HUES48 (cell line): Measurements from ENCODE around the gene ACTA2.

Experiments
- H3K27ac ChIP-seq: one replicate; pipeline ENCODE4 v1.7.0; 2013; ENCODE audit warnings: low read depth, low read length, inconsistent platforms
- H3K27me3 ChIP-seq: 2 replicates; pipeline ENCODE4 v1.6.1; 2013; ENCODE audit warnings: mild to moderate bottlenecking, low read length; ENCODE audit not compliant: control insufficient read depth, insufficient read depth
- H3K36me3 ChIP-seq: 2 replicates; pipeline ENCODE4 v1.6.1; 2013; ENCODE audit warnings: low read length; ENCODE audit not compliant: control insufficient read depth, insufficient read depth
- H3K4me1 ChIP-seq: 2 replicates; pipeline ENCODE4 v1.6.1; 2013; ENCODE audit warnings: mild to moderate bottlenecking, low read length; ENCODE audit not compliant: control insufficient read depth, insufficient read depth
- H3K4me3 ChIP-seq: 2 replicates; pipeline ENCODE4 v1.5.1; 2013; ENCODE audit warnings: mild to moderate bottlenecking, low read depth, low read length
- H3K9ac ChIP-seq: 2 replicates; pipeline ENCODE4 v1.6.1; 2013; ENCODE audit warnings: mild to moderate bottlenecking, low read depth, low read length, moderate library complexity
- H3K9me3 ChIP-seq: 2 replicates; pipeline ENCODE4 v1.6.1; 2013; ENCODE audit warnings: low read length; ENCODE audit not compliant: control insufficient read depth, insufficient read depth

ACTA2 gene

DNA sequence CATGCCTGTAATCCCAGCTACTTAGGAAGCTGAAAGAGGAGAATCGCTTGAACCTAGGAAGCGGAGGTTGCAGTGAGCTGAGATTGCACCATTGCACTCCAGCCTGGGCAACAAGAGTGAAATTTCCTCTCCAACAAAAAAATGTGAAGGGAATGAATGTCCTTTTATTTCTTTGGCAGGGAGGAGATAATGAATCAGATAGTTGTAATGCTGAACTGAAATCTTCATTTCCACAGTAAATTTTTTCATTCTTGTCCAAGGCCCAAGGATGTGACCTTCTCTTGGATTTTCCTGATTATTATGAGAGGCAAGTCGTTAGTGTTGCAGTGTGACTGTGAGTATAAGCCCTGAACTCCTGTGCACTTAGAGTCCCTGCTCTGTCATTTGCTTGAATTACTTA is 59.0 kb downstream of the ACTA2 start:
- no peaks in the 10 kb centered on the region for H3K27me3 ChIP-seq
- no peak overlapping the region for H3K27ac ChIP-seq
- H3K4me3 ChIP-seq: no peak overlapping the region
- H3K36me3 ChIP-seq: no peaks in the 10 kb centered on the region
- H3K9ac ChIP-seq: no peak overlapping the region
- H3K4me1 ChIP-seq: peaks cover 19% of the 10 kb centered on the region
- no peaks in the 10 kb centered on the region for H3K9me3 ChIP-seq

DNA sequence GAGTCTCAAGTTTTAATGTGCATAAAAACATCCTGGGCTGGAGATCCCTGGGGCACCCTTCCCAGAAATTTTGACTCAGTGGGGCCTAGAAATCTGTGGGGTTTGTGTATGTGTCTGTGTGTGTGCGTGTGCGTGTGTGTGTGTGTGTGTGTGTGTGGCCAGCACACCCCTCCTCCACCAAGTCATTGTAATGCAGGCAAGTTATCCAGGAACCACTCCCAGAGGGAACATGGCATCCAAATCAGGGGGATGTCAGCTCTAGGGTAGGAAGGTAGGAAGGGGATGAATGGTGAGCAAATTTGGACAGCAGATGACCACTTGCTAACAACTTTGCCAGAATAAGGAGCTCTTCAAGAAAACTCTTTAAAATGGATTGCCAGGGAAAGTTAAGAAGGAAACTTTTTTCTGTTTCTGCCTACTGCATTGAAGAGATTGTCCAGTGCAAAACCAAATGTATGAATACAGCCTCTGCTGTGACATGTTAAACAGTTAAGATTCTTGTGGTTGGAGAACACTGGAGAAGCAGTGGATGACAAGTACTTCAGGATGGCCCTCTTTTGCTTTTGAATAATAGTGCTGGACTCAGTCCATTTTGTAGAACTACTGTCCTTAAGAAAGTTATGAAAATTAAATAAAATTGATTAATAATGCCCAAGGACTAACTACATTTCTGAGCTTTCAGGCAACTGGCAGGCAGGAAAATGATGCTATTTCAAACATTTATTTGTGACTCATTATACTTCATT is 60.2 kb downstream of the ACTA2 start:
- H3K4me1 ChIP-seq: peaks cover 18% of the 10 kb centered on the region
- H3K27ac ChIP-seq: no peak overlapping the region
- no peaks in the 10 kb centered on the region for H3K27me3 ChIP-seq
- no peaks in the 10 kb centered on the region for H3K9me3 ChIP-seq
- no peak overlapping the region for H3K9ac ChIP-seq
- no peak overlapping the region for H3K4me3 ChIP-seq
- H3K36me3 ChIP-seq: no peaks in the 10 kb centered on the region

DNA sequence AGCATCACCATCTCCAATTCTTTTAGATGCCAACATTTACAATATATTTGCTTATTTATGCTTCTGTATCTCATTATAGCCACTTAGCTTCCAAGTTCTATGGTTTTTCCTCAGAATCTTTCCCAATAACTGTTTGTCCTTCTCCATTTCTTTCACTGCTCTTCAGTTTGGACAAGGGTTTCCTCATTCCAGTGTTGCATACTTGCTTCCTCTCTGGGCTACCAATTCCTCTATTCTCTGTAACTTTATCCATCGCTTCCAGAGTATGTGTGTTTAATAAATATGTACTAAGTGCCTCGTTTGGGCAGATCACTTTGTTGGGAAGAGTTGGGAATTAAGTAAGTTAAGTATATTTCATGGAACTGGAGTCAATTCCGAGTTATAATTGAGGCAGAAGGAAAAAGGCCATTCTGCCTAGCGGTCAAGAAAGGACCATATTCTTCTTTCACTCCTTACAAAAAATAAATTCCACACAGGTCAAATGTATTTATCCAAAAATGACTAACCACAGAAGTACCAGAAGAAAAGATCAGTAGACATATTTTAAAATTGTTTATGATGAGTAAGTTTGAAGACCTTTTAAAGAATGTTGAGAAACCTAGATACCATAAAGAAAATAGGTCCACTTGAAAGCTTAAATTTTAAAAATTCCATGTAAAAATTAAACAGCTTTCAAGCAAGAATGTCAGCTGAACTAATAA is 61.7 kb downstream of the ACTA2 start:
- peaks cover 17% of the 10 kb centered on the region; the same call in 1 of the 2 replicates for H3K4me1 ChIP-seq
- H3K27ac ChIP-seq: no peak overlapping the region
- H3K9ac ChIP-seq: no peak overlapping the region

DNA sequence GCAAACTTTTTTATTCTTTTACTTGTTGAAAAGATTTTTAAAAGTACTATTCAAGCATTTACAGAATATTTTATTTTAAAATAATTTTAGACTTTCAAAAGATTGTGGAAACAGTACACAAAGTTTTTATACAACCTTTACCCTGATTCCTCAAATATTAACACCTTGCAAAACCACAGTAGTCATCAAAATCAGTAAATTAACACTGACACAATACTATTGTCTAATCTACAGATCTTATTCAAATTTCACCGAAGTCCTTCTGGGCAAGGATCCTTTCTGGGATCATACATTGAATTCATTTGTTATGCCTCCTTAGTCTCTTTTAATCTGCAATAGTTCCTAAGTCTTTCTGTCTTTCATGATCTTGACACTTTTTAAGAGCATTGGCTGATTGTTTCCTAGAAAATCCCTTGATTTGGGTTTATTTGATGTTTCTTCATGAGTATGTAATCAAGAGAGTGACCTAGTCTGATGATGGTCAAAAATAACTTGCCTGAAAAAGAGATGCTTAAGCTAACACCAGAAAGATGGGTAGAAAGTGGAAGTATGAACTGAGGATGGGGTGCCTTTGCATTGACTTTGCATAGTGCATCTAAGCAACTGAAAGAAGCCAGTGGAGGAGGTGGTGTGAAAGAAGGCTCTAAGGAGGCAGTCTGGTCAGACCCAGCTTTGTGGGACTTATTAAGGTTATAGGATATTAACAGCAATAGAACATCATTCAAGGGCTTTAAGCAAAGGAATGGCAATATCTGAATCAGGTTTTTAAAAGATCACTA is 62.8 kb downstream of the ACTA2 start:
- Histone ChIP-seq H3K4me3 (no peak overlapping the region), H3K9ac (no peak overlapping the region), H3K27me3 (no peaks in the 10 kb centered on the region), H3K4me1 (peaks cover 17% of the 10 kb centered on the region; the same call in 1 of the 2 replicates), H3K9me3 (no peaks in the 10 kb centered on the region), H3K36me3 (no peaks in the 10 kb centered on the region), H3K27ac (no peak overlapping the region)

More for the DNA sequence above, 61.7 kb downstream of the ACTA2 start:
- Histone ChIP-seq H3K27me3 (no peaks in the 10 kb centered on the region), H3K4me3 (no peak overlapping the region), H3K9me3 (no peaks in the 10 kb centered on the region), H3K36me3 (no peaks in the 10 kb centered on the region)

DNA sequence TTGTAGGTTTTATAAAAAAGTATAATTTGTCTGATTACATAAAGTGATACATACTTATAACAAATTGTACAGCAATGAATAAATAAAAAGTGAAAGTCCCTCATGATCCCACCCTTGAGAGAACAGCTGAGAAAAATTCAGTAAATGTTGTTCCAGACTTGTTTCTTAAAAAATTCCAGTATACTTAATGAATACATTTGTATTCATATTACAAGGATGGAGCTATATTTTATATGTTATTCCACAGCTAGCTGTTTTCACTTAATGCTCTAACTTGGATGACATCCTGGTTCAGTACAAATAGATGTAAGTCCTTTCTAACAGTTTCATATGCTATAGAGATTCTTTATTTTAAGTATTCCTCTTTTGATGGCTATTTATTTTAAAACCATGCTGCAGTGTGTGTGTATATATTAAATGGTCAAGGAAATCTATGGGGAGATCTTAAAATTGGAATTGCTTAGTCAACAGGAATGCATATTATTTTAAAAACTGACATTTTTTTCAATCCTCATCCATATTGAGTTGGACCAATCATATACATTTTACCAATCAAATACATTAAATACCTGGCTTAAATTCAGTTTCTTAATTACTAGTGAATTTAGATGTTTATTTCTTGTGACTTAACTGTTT is 63.6 kb downstream of the ACTA2 start:
- Histone ChIP-seq H3K4me3 (no peak overlapping the region), H3K27me3 (no peaks in the 10 kb centered on the region), H3K27ac (no peak overlapping the region), H3K9me3 (no peaks in the 10 kb centered on the region), H3K36me3 (no peaks in the 10 kb centered on the region), H3K4me1 (peaks cover 17% of the 10 kb centered on the region; the same call in 1 of the 2 replicates), H3K9ac (no peak overlapping the region)

DNA sequence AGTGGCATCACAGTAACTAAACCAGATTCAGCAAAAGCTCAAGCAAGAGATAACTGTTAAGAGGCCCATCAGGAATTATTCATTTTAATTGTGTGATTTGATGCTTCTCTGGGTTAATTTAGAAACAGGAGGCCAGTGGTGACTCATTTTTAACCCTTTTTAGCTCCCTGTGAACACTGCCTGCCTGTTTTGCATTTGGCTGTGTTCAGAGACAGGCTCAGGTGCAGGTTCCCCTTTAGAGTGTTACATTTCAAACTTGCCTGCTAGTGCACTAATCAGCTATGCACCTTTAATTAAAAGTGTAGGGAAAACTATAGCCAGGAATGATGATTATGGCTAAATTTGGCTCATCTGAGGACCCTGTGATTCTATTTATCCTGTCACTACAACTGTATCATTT is 66.0 kb downstream of the ACTA2 start:
- Histone ChIP-seq H3K9me3 (no peaks in the 10 kb centered on the region), H3K4me1 (peaks cover 13% of the 10 kb centered on the region; the same call in 1 of the 2 replicates), H3K9ac (no peak overlapping the region), H3K27me3 (no peaks in the 10 kb centered on the region), H3K27ac (no peak overlapping the region), H3K36me3 (no peaks in the 10 kb centered on the region), H3K4me3 (no peak overlapping the region)
